ENCODE results near the gene ABCD1. TPM values are rescaled to one million over a fixed set of nuclear protein-coding genes. Genes with fewer than 3 reads are reported as not detected.

The ABCD1 gene
- total and polyA plus RNA-seq, 2 experiments from 2014 or later = 10.5 to 14.2 TPM

DNA sequence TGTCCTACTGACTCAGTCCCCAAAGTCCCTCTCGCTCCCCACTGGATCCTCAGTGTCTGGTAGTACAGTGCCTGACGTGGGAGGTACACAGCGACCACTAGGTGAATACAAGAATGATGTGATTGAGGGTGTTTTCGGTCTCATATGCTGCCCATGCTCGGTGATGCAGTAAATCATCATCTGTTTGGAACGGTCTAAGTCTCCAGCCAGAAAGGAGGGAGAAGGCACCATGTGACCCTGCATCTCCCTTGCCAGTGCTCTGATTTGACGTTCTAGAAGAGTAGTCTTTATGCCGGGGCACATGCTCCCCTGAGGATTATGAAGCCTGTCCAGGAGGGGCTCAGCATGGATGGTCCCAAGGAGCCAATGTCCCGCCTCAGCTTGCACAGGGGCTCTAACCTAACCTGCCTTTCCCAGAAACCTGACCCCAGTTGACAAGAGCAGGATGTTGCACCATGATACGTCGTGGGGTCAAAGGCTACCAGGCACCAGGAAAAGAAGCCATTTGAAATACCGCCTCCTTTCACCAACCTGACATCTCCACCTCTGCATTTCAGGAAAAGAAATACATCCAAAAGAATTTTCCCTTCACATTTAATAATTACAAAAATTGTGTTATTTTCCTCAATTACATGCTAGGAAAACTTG is 25.6 kb downstream of the ABCD1 start:
- H3K27ac ChIP-seq = no peak overlapping the region
- 73% methylated on average over 12 of the region's 12 CpGs for WGBS (ENCODE audit: low lambda C conversion rate, missing lambda C conversion rate)
- H3K4me3 ChIP-seq = no peak overlapping the region
- no peaks in the 10 kb centered on the region for H3K27me3 ChIP-seq
- H3K79me2 ChIP-seq = no peaks in the 10 kb centered on the region
- no peak overlapping the region for H2AFZ ChIP-seq
- H3K4me1 ChIP-seq (ENCODE audit: insufficient read depth) = no peaks in the 10 kb centered on the region
- DNase-seq (ENCODE audit: low spot score) = no peak
- H3K9me3 ChIP-seq (ENCODE audit: low read depth) = no peaks in the 10 kb centered on the region
- H3K4me2 ChIP-seq = no peak overlapping the region
- H4K20me1 ChIP-seq (ENCODE audit: insufficient read depth, poor library complexity, severe bottlenecking) = no peaks in the 10 kb centered on the region
- no peaks in the 10 kb centered on the region for H3K36me3 ChIP-seq (replicated peaks; ENCODE audit: insufficient read depth, low read depth)
- TF ChIP-seq, protein P1, sequence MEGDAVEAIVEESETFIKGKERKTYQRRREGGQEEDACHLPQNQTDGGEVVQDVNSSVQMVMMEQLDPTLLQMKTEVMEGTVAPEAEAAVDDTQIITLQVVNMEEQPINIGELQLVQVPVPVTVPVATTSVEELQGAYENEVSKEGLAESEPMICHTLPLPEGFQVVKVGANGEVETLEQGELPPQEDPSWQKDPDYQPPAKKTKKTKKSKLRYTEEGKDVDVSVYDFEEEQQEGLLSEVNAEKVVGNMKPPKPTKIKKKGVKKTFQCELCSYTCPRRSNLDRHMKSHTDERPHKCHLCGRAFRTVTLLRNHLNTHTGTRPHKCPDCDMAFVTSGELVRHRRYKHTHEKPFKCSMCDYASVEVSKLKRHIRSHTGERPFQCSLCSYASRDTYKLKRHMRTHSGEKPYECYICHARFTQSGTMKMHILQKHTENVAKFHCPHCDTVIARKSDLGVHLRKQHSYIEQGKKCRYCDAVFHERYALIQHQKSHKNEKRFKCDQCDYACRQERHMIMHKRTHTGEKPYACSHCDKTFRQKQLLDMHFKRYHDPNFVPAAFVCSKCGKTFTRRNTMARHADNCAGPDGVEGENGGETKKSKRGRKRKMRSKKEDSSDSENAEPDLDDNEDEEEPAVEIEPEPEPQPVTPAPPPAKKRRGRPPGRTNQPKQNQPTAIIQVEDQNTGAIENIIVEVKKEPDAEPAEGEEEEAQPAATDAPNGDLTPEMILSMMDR (IDR thresholded peaks at IDR 0.05; ENCODE audit: poor library complexity) = no peak
- TF ChIP-seq EZH2phosphoT487 (IDR thresholded peaks at IDR 0.05; ENCODE audit: low read depth, severe bottlenecking, unreplicated experiment) = no peak
- no peak for TF ChIP-seq EZH2 (IDR thresholded peaks at IDR 0.05; ENCODE audit: borderline replicate concordance)
- H3K9me2 ChIP-seq (replicated peaks; ENCODE audit: insufficient read depth) = no peaks in the 10 kb centered on the region

DNA sequence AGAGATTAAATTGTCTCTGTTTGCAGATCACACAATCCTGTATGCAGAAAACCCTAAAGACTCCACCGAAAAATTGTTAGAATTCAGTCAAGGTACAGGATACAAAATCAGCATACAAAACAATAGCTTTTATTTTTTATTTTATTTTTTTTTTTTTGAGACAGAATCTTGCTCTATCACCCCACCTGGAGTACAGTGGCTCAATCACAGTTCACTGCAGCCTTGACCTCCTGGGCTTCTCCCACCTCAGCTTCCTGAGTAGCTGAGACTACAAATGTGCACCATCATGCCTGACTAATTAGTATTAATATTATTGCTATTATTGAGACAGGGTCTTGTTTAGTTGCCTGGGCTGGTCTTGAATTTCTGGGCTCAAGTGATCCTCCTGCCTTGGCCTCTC is 30.5 kb downstream of the ABCD1 start:
- no peaks in the 10 kb centered on the region for H3K36me3 ChIP-seq (replicated peaks; ENCODE audit: insufficient read depth, low read depth)
- WGBS (ENCODE audit: low lambda C conversion rate, missing lambda C conversion rate) = 86% methylated on average over 1 of the region's 1 CpG

DNA sequence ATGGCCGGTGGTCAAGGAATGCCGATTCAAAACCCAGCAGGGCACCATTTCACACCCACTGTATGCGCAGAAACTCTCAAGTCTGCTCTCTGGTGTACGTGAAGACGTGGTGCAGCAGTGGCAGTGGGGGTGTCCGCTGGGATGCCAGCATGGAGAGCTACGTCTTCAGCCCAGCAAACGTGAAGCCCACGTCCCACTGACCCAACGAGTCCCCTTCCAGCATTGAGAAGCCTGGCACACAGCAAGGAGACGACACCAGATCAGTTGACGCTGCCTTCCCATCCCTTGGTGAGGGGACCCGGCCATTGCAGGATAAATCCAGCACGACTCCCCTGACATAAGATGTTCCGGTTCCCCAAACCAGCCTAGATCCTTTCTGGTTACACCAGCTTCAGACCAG is 37.2 kb downstream of the ABCD1 start:
- no peak overlapping the region for H2AFZ ChIP-seq
- H3K36me3 ChIP-seq (replicated peaks; ENCODE audit: insufficient read depth, low read depth) = no peaks in the 10 kb centered on the region
- H3K27ac ChIP-seq = no peak overlapping the region
- no peaks in the 10 kb centered on the region for H3K9me3 ChIP-seq (ENCODE audit: low read depth)
- H4K20me1 ChIP-seq (ENCODE audit: insufficient read depth, poor library complexity, severe bottlenecking) = no peaks in the 10 kb centered on the region
- no peaks in the 10 kb centered on the region for H3K9me2 ChIP-seq (replicated peaks; ENCODE audit: insufficient read depth)
- no peak overlapping the region for H3K4me2 ChIP-seq
- no peaks in the 10 kb centered on the region for H3K79me2 ChIP-seq
- DNase-seq (ENCODE audit: low spot score) = no peak
- H3K4me1 ChIP-seq (ENCODE audit: insufficient read depth) = peaks cover 5% of the 10 kb centered on the region
- TF ChIP-seq EZH2 (IDR thresholded peaks at IDR 0.05; ENCODE audit: borderline replicate concordance) = no peak
- TF ChIP-seq, protein P1 (IDR thresholded peaks at IDR 0.05; ENCODE audit: poor library complexity) = no peak
- TF ChIP-seq EZH2phosphoT487 (IDR thresholded peaks at IDR 0.05; ENCODE audit: low read depth, severe bottlenecking, unreplicated experiment) = no peak
- WGBS (ENCODE audit: low lambda C conversion rate, missing lambda C conversion rate) = 74% methylated on average over 15 of the region's 15 CpGs
- no peak overlapping the region for H3K4me3 ChIP-seq
- no peaks in the 10 kb centered on the region for H3K27me3 ChIP-seq

More for the DNA sequence above, 30.5 kb downstream of the ABCD1 start:
- Histone ChIP-seq H3K9me3 (ENCODE audit: low read depth) (peaks cover 4% of the 10 kb centered on the region), H3K27ac (no peak overlapping the region), H3K4me3 (no peak overlapping the region), H3K27me3 (no peaks in the 10 kb centered on the region), H3K9me2 (replicated peaks; ENCODE audit: insufficient read depth) (no peaks in the 10 kb centered on the region), H3K79me2 (no peaks in the 10 kb centered on the region), H3K4me1 (ENCODE audit: insufficient read depth) (no peaks in the 10 kb centered on the region), H4K20me1 (ENCODE audit: insufficient read depth, poor library complexity, severe bottlenecking) (no peaks in the 10 kb centered on the region), H2AFZ (no peak overlapping the region), H3K4me2 (no peak overlapping the region)
- DNase-seq (ENCODE audit: low spot score) = no peak
- TF ChIP-seq, protein P1 (IDR thresholded peaks at IDR 0.05; ENCODE audit: poor library complexity) = no peak
- TF ChIP-seq EZH2phosphoT487 (IDR thresholded peaks at IDR 0.05; ENCODE audit: low read depth, severe bottlenecking, unreplicated experiment) = no peak
- TF ChIP-seq EZH2 (IDR thresholded peaks at IDR 0.05; ENCODE audit: borderline replicate concordance) = no peak

Measured in hepatocyte (in vitro differentiated cells).